NCI-H1694 (cell line): ENCODE data around the gene CNPY2.
"Not testable (repeated sequence)": the region's sequence is repeated elsewhere in the genome, so short reads cannot be mapped to it uniquely, and the experiment has no call there.

Experiments used
- DNase-seq: peaks from one replicate; lab custom pipeline; 2025; lab: John Stamatoyannopoulos, UW

CNPY2 gene

DNA sequence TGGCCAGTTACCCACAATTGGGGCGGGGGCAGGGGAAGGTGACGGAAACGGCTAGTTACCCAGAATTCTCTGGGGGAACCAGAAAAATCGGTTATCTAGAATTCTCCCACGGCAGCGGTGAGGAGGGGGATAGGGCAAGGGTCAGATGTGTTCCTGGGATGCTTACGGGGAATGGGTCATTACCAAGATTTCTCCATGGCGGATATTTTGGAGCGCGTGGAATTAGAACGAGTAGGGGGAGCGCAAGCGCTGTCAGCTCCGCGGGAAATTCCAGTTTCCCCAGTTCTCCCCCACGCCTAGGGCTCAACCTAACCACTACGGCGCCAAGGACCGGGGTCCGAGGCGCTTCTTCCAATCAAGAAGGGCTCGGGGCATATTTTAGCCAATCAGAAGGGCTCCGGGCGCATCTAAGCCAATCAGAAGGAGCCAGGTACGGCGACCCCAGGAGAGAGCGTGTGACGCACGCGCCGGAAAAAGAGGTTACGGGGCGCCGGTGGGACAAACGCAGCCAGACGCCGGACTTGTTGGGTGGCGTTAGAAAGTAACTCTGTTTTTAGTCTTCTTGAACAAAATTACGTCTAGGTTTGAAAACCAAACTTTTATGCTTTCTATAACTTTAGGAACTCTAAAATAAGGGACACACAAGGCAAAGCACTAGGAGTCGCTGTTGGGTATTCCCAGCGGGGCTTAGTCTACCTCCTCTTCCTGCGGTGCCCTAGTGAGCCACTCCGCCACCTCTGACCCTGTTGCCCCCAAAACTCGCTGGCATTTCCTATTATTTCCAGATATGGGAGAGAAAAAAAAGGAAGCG, 18.1 kb upstream of the CNPY2 start, which contains the start of gene PAN2:
PAN2 (minus strand) TSS at position 322 of the 811 bp plus-strand sequence. CDS start 906 bp downstream, outside the sequence.
- DNase-seq: peak; percentile 90

DNA sequence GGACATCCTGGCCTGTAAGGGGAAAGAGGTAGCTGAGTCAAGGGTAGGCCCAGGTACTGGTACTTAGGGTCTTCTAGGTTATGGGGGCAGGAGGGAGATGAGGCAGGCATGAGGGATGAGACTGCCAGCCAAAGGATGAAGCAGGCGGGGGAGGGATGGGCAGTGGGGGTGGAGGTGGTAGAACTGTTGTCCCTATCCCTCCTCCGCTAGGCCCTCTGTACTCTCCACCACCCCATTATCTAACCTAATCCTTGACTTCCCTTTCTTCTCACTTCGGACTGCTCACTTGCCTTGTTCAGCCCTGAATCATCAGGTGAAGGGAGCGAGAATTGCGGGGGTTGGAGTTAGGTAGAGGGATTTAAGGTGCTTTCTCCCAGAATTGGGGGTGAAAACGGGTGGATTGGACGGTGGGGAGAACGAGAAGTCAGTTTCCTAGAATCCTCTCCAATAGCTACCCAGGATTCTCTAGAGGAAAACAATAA, 17.4 kb upstream of the CNPY2 start:
- no peak for DNase-seq

DNA sequence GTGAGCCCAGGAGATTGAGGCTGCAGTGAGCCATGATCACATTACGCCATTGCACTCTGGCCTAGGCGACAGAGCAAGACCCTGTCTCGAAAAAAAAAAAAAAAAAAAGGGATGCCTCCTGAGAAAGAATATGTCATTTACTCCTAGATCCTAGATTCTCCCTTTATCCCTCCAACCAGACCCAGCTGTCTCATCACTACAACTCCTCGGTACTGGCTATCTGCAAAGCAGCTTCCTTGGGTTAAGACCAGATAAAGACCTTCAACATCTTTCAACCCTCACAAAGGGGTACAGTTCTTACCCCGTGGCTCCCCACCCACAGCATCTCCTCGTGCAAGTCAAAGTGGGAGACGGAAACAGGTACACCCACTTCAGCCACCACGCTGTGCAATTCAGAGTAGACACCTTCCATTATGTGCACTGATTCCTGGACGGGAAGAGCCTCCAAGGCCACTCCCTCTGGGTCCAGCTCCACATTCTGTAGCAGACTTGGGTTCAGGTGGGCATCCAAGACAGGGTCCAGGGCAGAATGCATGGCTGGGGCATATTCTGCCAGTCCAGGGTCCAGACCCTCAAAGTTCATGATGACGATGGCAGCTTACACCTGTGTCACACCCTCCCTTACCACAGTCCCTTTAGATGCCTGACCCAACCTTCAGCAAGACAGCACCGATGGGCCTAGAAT, 16.9 kb upstream of the CNPY2 start:
- DNase-seq: no peak

DNA sequence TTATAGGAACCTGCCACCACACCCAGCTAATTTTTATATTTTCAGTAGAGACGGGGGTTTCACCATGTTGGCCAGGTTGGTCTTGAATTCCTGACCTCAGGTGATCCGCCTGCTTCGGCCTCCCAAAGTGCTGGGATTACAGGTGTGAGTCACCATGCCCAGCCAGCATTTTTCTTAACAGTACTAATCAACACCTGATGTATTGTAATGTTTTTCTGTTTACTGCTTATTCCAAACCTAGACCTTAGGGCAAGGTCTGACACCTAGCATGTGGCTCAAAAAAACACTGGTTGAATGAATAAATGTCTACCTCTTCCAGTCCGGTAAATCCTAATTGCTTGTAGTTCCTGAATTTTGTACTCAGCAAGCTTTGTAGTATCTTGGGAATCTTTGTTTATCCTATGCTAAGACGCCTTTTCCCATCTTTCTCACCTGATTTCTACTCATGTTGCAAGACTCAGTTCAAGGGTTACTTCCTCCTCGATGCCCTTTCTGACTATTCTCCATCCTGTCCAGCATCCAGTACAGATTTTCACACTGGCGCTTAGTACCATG, 15.2 kb upstream of the CNPY2 start:
- no peak for DNase-seq

DNA sequence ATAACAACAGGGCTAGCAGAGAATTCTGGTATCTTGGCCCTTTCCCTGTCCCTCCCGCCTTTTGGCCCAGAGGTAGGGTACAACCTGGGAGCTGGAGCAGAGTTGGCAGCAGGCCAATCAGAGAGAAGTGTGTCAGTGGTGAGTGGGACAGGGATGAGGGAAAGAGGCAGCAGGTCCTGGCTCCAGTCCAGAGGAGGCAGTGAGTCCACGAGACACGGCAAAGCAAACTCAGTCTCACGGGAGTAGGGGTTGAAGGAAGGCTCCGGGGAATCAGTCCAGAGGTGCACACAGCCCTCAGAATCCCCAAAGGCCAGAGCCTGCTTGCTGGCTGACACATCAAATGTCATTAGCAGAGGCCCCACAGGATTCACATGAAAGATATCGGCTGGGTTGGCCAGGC, 10.7 kb upstream of the CNPY2 start:
- no peak for DNase-seq

DNA sequence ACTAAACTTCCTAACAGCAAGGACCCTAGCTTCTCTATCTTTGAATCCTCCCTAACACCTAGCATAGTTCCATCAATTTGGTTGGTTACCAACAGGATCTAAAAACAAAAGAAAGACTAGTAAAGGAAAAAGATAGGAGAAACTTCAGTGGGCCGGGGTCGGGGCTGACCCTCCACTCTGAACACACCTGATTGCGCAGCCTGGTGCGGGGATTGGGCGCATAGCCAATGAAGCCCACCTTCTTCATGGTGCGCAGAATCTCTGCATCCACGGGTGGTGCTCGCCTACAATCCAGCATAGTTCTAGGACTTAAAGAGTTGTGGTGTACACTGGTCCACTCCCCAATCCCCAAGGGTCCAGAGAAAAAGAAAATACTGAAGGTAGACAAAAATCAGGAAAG, 10.3 kb upstream of the CNPY2 start:
- DNase-seq: no peak

DNA sequence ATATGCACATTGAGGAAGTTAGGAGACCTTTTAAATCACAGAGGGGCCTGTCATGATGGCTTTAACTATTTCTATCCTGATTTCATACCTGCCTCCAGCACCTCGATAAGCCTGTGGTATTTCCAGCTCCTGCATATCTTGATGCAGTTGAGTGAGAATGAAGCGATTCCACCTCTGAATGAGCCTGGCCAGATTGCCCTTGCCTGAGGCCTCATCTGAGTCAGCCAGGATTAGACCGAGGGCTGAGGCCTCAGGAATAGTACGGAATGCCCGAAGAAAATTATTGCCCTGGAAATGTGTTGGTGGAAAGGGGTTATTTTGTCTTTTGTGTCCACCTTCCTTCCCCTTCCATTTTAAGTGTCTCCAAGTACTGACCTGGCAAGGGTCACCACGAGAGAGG, 8.4 kb upstream of the CNPY2 start:
- DNase-seq: no peak

DNA sequence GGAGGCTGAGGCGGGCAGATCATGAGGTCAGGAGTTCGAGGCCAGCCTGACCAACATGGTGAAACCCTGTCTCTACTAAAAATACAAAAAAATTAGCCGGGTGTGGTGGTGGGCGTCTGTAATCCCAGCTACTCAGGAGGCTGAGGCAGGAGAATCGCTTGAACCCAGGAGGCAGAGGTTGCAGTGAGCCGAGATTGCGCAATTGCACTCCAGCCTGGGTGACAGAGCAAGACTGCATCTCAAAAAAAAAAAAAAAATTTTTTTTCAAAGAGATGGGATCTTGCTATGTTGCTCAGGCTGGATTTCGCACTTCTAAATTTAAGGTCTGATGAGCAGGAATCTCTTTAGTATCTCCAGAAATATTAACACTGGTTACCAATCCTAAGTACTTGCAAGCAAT, 5.8 kb upstream of the CNPY2 start:
- DNase-seq: not testable (repeated sequence)

DNA sequence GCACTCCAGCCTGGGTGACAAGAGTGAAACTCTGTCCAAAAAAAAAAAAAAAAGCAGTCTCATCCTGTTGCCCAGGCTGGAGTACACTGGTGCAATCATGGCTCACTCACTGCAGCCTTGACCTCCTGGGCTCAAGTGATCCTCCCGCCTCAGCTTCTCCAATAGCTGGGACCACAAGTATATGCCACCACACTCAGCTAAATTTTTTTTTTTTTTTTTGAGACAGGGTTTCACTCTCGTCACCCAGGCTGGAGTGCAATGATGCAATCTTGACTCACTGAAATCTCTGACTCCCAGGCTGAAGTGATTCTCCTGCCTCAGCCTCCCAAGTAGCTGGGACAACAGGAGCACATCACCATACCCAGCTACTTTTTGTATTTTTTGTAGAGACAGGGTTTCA, 5.2 kb upstream of the CNPY2 start:
- DNase-seq: no peak

DNA sequence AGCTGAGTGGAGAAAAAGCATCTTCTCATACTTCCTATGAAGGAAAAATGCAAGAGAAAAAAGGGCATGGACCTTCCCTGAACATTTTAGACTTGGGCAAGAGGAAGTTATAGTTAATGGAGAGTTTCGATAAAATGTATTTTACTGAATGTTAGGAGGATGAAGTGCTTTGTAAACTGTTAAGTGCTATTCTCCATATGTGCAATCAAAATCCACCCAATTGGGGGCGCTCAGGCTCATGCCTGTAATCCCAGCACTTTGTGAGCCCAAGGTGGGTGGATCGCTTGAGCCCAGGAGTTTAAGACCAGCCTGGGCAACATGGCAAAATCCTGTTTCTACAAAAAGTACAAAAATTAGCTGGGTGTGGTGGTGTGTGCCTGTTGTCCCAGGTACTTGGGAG, 1.9 kb upstream of the CNPY2 start:
- no peak for DNase-seq

DNA sequence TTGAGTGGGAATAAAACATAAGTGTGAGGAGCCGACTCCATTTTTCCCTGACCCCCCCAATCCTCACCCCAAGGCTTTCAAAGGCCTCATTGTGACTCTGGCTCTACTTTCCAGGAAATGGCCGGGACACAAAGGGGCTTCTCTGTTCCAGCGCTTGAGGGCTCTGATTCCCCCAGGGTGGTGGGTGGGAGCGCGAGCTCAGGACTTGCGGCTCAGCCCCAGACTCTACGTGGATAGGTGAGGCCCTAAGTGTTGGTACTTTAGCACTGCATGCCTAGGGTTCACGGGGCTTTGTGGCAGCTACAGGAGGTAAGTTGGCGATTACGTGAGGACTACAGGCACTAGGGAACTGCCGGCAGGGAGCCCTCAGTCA, 553 bp downstream of the CNPY2 start:
- DNase-seq: no peak

DNA sequence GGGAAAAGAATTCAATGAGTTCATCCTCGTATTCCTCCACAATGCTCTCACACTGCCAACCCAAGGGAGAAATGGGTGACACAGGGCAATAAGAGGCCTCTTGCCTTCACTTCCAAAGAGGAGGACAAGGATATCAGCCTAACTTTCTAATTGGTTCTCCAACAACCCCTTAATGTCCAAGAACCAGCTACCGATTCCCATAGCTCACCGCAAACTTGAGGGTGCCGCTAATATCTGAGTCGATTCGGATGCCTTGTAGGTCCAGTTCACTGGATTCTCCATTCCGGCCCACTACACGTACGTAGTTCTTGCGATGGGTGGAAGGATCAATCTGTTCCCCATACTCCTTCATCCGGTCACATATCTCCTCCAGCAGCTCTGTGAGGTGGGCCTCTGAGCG, 4.8 kb downstream of the CNPY2 start:
- DNase-seq: no peak

DNA sequence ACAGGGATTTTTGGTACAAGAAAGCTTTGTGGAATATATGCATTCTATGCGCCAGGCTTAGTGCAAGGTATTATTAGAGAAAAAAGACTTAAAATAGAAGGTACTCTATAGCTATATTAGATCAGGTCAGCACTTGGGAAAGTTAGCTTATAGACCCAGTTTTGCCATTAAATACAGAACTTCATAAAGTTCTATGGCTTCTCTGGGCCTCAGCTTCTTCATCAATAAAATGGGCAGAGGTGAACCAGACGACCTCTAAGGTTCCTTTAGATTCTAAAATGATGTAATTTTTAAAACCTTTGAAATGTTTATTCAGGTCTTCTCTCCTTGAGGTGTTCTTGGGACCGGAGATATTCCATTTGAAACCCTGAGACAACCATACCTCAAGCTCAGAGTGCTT, 7.1 kb downstream of the CNPY2 start:
- DNase-seq: no peak

DNA sequence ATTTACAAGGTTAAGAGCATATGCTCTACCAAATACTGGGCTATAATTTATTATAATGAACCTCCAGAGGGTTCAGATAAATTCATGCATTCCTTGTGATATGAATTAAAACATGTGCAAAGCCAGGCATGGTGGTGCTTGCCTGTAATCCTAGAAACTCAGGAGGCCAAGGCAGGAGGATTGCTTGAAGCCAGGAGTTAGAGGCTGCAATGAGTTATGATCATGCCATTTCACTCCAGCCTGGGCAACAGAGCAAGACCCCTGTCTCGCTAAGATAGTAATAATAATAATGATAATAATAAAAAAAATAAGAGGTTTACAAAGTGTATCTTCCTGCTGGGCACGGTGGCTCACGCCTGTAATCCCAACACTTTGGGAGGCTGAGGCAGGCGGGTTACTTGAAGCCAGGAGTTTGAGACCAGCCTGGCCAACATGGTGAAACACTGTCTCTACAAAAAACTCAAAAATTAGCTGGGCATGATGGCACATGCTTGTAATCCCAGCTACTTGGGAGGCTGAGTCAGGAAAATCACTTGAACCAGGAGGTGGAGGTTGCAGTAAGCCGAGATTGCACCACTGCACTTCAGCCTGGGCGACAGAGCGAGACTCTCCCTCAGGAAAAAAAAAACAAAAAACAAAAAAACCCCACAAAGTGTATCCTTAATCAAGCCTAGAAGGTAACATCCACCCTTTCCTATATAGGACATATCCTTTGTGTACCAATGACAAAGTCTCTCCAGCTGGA, 8.4 kb downstream of the CNPY2 start:
- DNase-seq: no peak

DNA sequence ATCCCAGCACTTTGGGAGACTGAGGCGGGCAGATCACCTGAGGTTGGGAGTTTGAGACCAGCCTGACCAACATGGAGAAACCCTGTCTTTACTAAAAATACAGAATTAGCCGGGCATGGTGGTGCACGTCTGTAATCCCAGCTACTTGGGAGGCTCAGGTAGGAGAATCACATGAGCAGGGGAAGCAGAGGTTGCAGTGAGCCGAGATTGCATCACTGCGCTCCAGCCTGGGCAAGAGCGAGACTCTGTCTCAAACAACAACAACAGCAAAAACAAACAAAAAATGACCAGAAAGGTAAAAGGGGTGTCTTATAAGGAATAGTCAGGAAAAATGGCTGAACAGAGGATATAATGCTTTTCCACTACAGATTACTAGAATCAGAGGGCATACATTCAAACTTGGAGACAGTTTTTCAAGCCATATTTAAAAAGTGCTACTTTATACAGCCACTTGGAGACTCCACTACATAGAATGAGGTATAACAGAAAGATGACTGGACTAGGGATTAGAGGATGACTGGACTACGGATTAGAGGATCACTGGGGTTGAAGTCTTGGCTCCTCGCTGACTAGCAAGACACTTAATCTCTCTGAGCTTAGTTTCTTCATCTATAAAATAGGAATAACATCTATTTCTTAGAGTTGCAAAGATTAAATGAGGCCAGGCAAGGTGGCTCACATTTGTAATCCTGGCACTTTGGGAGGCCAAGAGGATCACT, 10.8 kb downstream of the CNPY2 start:
- no peak for DNase-seq

DNA sequence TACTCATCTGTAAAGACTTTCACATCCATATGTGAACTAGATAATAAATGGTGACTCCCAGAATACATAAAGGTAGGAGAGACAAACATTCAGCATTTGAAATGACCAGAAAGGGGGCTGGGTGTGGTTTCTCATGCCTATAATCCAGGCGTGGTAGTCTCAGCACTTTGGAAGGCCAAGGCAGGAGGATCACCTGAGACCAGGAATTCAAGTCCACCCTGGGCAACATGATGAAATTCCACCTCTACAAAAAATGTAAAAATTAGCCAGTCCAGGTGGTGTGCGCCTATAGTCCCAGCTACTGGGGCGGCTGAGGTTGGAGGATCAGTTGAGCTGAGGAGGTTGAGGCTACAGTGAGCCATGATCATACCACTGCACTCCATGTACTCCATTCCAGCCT, 11.5 kb downstream of the CNPY2 start:
- no peak for DNase-seq

DNA sequence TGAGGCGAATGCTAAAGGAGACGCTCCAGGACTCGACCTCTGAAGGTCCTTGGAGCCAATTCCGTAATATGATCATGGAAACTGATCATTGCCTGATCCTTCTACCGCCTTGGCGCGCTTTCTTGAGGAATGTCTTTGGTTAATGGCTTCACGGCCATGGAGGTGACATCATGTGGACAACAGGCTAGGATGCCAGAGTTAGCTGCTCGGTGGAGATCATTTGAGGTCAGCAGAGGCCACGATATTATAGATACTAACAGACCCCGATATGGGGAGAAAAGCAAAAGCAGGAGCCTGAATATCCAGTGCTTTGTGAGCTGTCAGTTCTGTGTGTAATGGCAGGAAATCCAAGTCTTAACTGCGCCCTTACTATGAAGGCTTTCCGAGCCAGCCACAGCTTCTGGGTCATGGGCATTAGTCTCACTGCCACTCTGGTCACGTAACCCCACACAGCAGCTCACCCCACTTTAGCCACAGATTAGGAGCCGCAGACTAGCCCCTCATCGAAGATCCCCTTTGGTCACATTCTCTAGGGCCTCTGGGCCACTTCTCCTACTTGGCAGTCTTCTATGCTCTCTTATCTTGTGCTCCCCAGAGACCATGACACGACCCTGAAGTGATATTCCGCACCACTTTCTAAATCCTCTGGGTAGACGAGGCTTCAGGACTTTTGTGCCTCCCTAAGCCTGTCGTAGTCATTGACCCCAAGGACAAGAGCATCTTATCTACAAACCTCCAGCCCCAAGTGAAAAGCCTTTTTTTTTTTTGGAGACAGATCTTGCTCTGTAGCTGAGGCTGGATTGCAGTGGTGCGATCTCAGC, 14.9 kb downstream of the CNPY2 start:
- no peak for DNase-seq

DNA sequence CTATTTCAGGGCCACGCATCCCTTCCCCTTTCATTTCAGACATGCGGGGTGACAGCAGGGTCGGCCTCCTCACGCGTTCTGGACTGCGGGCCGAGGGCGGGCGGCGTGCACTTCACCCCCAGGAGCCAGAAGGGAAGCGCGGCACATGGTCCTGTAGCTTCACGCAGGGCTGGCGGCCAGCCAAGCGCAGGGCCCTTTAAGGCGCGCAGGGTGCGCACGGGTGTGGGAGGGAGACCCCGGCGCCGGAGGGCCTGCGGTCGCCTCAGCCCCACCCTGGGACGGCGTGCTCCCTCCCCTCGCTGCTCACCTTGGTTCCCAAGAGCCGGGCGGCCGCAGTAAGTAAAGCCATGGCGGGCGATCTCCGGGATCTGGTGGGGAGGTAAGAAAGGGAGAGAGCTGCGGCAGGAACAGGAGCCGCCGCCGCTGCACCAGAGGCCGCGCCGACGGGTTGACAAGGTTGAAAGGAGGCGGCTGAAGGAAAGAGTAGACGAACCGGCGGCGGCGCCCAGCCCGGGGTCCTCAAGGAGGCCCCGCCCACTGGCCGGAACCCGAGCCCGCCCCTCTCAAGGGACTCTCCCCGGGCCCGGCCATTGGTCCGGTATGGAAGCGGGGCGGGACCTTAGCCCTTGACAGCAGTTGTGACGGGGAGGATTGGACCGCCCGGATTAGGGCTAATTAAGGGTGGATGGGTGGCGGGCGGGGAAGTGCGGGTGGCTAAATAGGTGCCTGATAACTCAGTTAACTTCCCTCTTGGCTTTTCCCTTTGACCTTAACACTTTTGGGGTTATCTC, 15.7 kb downstream of the CNPY2 start, which contains the start of gene CS:
CS (minus strand) TSS at position 478 of the 791 bp plus-strand sequence; CDS start at position 349, 129 bp downstream.
- peak; percentile 90 for DNase-seq

DNA sequence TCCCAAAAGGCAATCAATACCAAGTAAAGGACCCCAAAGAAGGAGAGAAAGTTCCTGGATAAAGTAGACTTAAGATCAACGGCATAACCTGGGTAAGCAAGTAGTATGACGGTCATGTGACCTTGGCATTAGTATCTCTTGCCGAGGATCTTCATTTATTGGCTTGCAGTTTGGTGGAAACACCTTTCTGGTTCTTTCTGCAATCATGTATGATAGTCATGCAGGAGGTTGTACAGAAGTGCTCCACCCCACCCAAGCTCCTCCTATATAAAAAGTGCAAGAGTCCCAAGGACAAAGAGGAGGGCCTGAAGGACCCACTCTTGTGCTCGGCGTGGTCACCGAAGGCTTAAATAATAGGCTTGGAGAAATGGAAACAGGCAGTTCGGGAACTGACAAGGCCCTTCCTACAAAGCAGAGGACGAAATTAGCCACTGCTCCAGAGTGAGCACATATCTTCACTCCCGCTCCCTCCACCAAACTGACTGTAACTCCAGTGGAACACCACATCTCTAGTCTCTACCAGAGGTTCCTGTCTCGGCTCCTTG, 16.4 kb downstream of the CNPY2 start:
- no peak for DNase-seq

DNA sequence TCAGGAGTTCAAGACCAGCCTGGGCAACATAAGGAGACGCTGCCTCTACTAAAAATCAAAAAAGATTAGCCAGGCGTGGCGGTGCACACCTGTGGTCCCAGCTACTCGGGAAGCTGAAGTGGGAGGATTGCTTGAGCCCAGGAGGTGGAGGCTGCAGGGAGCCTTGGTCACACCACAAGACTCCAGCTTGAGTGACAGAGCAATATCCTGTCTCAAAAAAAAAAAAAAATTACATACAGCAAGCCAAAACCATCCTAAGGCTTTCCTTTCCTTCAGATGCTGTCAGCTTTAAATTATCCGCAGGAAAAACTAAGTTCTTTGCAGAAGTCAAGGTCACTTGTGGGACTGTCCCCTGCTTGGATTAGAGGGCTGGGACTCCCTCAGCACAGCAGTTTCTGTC, 17.0 kb downstream of the CNPY2 start:
- no peak for DNase-seq
